WI38 (cell line): ENCODE results near the gene ZNF778.
"Not testable (repeated sequence)": the region's sequence is repeated elsewhere in the genome, so short reads cannot be mapped to it uniquely, and the experiment has no call there.

ENCODE experiments used
- H3K4me3 ChIP-seq: 2 replicates; pipeline ENCODE4 v1.5.1; 2011; ENCODE audit warnings: low read depth, mild to moderate bottlenecking, control low read depth, low read length
- CTCF ChIP-seq: IDR thresholded peaks from 2 replicates; pipeline ENCODE4 v1.5.1; 2012; ENCODE audit warnings: low read depth, mild to moderate bottlenecking, control low read depth, low read length

ZNF778 gene

GRCh38 chr16:89184677-89184932, 32.9 kb upstream of the ZNF778 start:
- no peak overlapping the region for H3K4me3 ChIP-seq
- TF ChIP-seq CTCF, result no peak

DNA sequence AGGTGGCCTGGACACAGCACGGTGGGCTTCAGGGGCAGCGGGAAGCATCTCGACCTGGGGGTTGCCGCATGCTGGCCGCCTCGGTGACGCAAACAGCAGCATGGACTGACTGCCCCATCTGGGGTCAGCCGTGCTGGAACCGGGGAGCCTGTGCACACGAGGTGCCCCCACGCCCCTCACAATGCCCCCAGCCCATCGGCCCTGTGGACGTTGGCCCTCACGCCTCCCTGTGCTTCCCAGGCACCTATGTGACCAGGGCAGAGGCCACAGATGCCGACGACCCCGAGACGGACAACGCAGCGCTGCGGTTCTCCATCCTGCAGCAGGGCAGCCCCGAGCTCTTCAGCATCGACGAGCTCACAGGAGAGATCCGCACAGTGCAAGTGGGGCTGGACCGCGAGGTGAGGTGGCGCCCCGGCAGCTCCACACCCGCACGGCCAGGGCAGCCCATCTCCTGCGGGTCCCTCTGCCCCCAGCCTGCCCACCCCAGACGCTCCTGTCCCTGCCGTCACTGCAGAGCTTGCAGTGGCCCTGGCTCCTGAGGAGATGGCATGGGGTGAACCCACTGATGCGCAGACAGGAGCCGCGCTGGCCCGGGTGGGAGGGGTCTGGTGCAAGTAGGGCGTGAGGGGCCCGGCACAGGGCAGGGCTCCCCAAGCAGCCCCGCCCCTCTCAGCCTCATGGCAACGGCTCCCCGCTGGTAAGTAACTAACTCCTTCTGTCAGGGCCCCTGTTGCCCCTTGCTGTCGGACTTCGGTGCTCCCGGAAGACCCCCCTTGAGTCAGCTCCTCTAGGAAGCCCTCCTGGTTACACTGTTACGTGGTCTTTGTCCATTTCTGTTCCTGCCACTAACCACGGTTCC, 32.3 kb upstream of the ZNF778 start:
- TF ChIP-seq CTCF, result no peak

DNA sequence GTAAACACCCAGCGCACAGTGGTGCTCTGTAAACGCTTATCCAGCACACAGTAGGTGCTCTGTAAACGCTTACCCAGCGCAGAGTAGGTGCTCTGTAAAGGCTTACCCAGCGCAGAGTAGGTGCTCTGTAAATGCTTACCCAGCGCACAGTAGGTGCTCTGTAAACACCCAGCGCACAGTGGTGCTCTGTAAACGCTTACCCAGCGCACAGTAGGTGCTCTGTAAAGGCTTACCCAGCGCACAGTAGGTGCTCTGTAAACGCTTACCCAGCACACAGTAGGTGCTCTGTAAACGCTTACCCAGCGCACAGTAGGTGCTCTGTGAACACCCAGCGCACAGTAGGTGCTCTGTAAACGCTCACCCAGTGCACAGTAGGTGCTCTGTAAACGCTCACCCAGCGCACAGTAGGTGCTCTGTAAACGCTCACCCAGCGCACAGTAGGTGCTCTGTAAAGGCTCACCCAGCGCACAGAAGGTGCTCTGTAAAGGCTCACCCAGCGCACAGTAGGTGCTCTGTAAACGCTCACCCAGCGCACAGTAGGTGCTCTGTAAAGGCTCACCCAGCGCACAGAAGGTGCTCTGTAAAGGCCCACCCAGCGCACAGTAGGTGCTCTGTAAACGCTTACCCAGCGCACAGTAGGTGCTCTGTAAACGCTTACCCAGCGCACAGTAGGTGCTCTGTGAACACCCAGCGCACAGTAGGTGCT, 31.5 kb upstream of the ZNF778 start:
- H3K4me3 ChIP-seq, result not testable (repeated sequence)

More for the DNA sequence above, 32.3 kb upstream of the ZNF778 start:
- H3K4me3 ChIP-seq, result no peak overlapping the region

- not testable (repeated sequence) for H3K4me3 ChIP-seq
Observed at GRCh38 chr16:89186593-89187031, 30.9 kb upstream of the ZNF778 start.

- H3K4me3 ChIP-seq, result no peak overlapping the region
- TF ChIP-seq CTCF, result no peak
Observed at GRCh38 chr16:89187032-89187769, 30.3 kb upstream of the ZNF778 start.

GRCh38 chr16:89187770-89188392, 29.6 kb upstream of the ZNF778 start:
- H3K4me3 ChIP-seq, result no peak overlapping the region
- no peak for TF ChIP-seq CTCF

GRCh38 chr16:89188471-89189357, 28.8 kb upstream of the ZNF778 start:
- H3K4me3 ChIP-seq, result not testable (repeated sequence)

DNA sequence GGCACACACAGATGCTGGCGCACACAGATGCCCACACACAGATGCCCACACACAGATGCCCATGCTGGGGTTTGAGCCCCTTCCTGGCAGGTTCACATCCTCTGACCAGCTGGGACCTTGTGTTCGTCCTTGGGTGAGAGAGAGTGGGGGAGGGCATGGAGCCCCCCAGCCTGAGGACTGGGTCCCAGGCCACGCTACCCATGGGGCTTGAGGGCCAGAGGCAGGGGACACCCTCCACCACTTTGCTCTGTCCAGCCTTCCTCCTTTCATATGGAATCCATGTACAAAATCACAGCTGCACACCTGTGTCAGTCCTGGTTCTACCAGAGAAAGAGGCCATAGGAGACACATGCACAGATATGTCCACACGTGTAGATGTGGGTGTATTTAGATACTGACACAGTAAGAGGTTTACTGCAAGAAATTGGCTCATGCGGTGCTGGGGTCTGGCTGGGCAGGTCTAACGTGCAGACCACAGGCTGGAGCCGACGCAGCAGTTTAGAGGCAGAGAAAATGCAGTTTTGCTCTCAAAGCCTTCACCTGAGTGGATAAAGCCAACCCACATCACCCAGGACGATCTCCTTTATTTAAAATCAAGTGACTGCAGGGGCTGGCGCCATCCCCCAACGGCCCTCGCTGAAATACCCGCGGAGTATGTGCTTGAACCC, 28.0 kb upstream of the ZNF778 start:
- TF ChIP-seq CTCF, result no peak
- no peak overlapping the region for H3K4me3 ChIP-seq
